Fibroblast of pulmonary artery (primary cell): Measurements from ENCODE around the gene CEP68.
"Not testable (repeated sequence)": the region's sequence is repeated elsewhere in the genome, so short reads cannot be mapped to it uniquely, and the experiment has no call there.

Source experiments
- DNase-seq: peaks from one replicate; pipeline ENCODE4 v3.0.0-alpha.2; 2010; ENCODE audit warnings: low read depth
- H3K4me3 ChIP-seq: replicated peaks from 2 replicates; pipeline ENCODE4 v1.5.1; 2011; ENCODE audit warnings: low read depth, mild to moderate bottlenecking, control low read depth, low read length, moderate library complexity
- TF ChIP-seq, protein P1 (sequence below): IDR thresholded peaks from 2 replicates; pipeline ENCODE4 v1.5.1; 2011; ENCODE audit warnings: mild to moderate bottlenecking, control low read depth, low read length, inconsistent platforms; ENCODE audit errors: missing control alignments

The CEP68 gene

DNA sequence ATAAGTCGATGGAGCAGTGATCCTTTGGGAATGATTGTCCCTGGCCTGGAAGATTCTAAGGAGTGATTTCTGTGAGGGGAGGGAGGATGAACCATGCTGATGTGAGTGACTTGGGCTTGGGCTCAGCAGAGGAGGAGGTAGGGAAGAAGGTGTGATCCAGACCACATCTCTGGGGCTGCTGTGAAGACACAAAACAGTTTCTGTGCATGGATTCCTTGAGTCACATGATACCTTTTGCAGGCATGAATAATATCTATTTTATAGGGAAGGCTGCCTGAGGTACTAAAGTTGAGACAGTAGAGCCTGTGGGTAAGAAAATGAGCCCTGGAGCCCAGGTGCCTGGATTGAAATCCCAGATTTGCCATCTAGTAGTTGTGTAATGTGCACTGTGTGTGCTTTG lies 37.2 kb upstream of the CEP68 start:
- TF ChIP-seq, protein P1, sequence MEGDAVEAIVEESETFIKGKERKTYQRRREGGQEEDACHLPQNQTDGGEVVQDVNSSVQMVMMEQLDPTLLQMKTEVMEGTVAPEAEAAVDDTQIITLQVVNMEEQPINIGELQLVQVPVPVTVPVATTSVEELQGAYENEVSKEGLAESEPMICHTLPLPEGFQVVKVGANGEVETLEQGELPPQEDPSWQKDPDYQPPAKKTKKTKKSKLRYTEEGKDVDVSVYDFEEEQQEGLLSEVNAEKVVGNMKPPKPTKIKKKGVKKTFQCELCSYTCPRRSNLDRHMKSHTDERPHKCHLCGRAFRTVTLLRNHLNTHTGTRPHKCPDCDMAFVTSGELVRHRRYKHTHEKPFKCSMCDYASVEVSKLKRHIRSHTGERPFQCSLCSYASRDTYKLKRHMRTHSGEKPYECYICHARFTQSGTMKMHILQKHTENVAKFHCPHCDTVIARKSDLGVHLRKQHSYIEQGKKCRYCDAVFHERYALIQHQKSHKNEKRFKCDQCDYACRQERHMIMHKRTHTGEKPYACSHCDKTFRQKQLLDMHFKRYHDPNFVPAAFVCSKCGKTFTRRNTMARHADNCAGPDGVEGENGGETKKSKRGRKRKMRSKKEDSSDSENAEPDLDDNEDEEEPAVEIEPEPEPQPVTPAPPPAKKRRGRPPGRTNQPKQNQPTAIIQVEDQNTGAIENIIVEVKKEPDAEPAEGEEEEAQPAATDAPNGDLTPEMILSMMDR, result no peak
- H3K4me3 ChIP-seq, result no peak overlapping the region
- DNase-seq, result no peak

DNA sequence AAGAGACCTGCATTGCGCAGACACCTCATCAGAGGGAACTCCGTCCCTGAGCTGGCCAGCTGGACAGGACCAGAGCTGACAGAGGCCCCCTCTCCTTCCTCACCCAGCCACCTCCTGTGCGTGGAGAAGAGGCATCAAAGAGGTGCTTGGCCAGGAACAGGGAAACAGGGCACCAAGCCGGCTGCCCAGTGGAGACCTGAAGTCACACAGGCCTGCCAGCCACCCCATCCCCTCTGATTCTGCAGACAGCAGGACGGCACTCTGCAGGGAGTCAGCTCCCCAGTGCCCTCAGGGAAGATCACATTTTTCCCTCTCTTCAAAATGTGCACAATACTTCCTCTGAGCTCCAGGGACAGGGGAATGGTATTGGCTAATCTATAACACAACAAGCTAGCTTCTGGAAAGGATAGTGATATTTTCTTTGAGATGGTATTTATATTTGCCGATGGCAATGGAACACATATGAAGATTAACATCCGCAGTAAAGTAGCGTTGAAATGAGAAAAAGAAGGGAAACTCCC lies 36.5 kb upstream of the CEP68 start:
- TF ChIP-seq, protein P1, result no peak
- H3K4me3 ChIP-seq, result no peak overlapping the region

DNA sequence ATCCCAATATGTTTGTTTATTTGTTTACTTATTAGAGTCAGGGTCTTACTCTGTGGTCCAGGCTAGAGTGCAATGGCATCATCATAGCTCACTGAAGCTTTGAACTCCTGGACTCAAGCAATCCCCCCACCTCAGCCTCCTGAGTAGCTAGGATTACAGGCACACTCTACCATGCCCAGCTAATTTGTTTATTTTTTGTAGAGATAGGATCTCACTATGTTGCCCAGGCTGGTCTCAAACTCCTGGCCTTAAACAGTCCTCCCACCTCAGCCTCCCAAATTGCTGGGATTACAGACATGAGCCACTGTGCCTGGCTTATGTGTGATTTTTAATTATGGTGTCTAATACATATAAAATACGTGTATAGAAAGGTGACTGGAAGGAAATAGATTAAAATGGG lies 36.0 kb upstream of the CEP68 start:
- H3K4me3 ChIP-seq, DNase-seq: not testable (repeated sequence)

More for the DNA sequence above, 36.5 kb upstream of the CEP68 start:
- DNase-seq, result no peak

DNA sequence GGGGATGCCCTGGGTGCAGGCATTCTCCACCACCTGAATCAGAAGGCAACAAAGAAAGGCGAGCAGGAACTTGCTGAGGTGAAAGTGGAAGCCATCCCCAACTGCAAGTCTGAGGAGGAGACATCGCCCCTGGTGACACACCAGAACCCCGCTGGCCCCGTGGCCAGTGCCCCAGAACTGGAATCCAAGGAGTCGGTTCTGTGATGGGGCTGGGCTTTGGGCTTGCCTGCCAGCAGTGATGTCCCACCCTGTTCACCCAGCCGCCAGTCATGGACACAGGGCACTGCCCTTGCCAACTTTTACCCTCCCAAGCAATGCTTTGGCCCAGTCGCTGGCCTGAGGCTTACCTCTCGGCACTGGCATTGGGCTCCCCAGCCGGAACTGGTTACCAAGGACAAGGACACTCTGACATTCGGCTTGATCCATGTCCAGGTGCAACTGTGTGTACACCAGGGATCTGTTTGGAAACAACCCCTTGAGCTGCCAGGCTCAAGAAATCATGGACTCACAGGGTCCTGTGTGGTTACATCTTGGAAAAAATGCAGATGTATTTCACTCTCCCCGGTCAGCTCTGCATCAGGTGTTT lies 35.2 kb upstream of the CEP68 start:
- DNase-seq, result no peak
- TF ChIP-seq, protein P1, result no peak
- H3K4me3 ChIP-seq, result no peak overlapping the region

DNA sequence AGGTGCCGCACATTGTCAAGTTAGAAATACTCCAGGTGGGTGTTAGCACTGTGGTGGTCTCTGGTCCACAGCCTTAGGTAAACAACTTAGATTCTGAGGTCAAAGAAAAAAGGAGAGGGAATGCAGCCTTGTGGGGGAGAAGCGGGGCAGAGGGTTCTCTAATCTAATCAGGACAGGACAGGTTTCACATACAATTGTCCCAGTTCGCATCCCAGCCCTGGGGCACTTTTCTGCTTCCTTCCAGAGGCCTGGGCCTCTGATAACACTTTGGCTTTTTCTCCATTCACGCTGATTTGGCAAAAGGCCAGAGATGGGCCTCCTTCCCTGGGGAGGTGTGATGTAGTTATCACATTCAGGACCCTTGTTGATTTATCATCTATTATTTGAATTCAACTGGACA lies 34.5 kb upstream of the CEP68 start:
- no peak overlapping the region for H3K4me3 ChIP-seq
- TF ChIP-seq, protein P1, result no peak
- DNase-seq, result no peak

DNA sequence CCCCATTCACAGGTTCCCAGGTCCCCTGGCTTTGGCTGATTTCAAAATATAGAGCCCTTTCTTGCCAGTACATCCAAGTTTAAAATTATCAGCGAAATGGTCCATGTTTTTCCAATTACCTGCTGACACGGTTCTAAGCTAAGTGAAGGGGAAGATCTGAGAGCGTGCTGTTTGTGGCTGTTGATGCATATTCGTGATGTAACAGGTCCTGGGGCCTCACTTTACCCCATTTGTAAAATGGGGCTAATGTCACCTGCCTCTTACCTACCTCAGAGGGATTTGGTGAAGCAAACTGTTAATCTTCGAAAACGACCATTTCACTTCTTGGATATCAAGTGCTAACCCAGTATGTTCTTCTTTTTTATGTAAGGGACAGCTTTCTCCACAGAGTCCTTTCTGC lies 34.0 kb upstream of the CEP68 start:
- TF ChIP-seq, protein P1, result no peak
- DNase-seq, result no peak
- H3K4me3 ChIP-seq, result no peak overlapping the region

DNA sequence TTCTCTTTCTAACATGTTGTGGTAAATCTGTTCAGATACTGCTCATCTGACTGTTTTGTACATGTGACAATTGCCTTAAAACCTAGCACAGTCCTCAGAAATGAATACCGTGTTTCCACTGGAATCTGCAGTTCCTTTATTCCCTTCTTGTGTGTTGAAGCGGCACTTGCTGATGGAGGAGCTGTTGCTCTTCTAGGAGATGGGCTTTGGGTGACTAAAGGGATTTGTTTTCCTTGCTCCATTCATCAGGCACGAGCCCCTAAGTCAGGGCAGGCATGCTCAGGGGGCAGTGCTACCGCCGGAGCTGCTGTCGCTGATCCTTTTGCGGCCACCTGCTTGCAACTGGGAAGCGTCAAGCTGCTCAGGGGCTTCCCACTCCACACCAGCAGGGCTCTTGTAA lies 32.5 kb upstream of the CEP68 start:
- DNase-seq, result no peak
- TF ChIP-seq, protein P1, result no peak
- H3K4me3 ChIP-seq, result no peak overlapping the region
